Measurements from ENCODE around the gene CDC6.
A peak's percentile ranks its signal among the peaks of the same experiment; 100 is the strongest.

Gene CDC6

GRCh38 chr17:40287494-40288369, at the start of gene CDC6:
Gene CDC6 (plus strand): TSS chr17:40287879. CDS start chr17:40289421, 1,542 bp downstream.
- DNase-seq, result peak; percentile 97

- no peak for DNase-seq
Observed at GRCh38 chr17:40241252-40241834, 46.3 kb upstream of the CDC6 start.

GRCh38 chr17:40242774-40243173, 44.9 kb upstream of the CDC6 start:
- no peak for DNase-seq

GRCh38 chr17:40243761-40244160, 43.9 kb upstream of the CDC6 start:
- DNase-seq, result no peak

- no peak for DNase-seq
Observed at GRCh38 chr17:40244255-40244654, 43.4 kb upstream of the CDC6 start.

GRCh38 chr17:40247926-40248495, 39.7 kb upstream of the CDC6 start:
- no peak for DNase-seq

- no peak for DNase-seq
Observed at GRCh38 chr17:40248507-40248906, 39.2 kb upstream of the CDC6 start.

GRCh38 chr17:40251576-40251975, 36.1 kb upstream of the CDC6 start:
- DNase-seq, result no peak

- DNase-seq, result no peak
Observed at GRCh38 chr17:40253565-40253964, 34.1 kb upstream of the CDC6 start.

- no peak for DNase-seq
Observed at GRCh38 chr17:40259505-40259904, 28.2 kb upstream of the CDC6 start.

GRCh38 chr17:40260528-40260927, 27.2 kb upstream of the CDC6 start:
- no peak for DNase-seq

- DNase-seq, result no peak
Observed at GRCh38 chr17:40264458-40265185, 23.1 kb upstream of the CDC6 start.

- DNase-seq, result no peak
Observed at GRCh38 chr17:40265337-40265736, 22.3 kb upstream of the CDC6 start.

- DNase-seq, result no peak
Observed at GRCh38 chr17:40266882-40267281, 20.8 kb upstream of the CDC6 start.

GRCh38 chr17:40268141-40268712, 19.5 kb upstream of the CDC6 start:
- no peak for DNase-seq

- DNase-seq, result no peak
Observed at GRCh38 chr17:40278414-40278813, 9.3 kb upstream of the CDC6 start.

GRCh38 chr17:40279402-40279801, 8.3 kb upstream of the CDC6 start:
- DNase-seq, result no peak

GRCh38 chr17:40281663-40282062, 6.0 kb upstream of the CDC6 start:
- no peak for DNase-seq

GRCh38 chr17:40283662-40284061, 4.0 kb upstream of the CDC6 start:
- DNase-seq, result no peak

GRCh38 chr17:40284085-40284713, 3.5 kb upstream of the CDC6 start:
- no peak for DNase-seq

- DNase-seq, result no peak
Observed at GRCh38 chr17:40286473-40286872, 1.2 kb upstream of the CDC6 start.

- no peak for DNase-seq
Observed at GRCh38 chr17:40287159-40287493, 553 bp upstream of the CDC6 start.

Measured in stimulated activated CD4-positive, alpha-beta T cell treated with anti-CD3 and anti-CD28 coated beads, Interleukin-4, amount 100 ng/mL, for 1 hour (primary cell).